Dermis blood vessel endothelial cell (primary cell): Measurements from ENCODE around the gene KRTAP17-1. TPM values are rescaled to one million over a fixed set of nuclear protein-coding genes. Genes with fewer than 3 reads are reported as not detected.
"Not testable (repeated sequence)": the region's sequence is repeated elsewhere in the genome, so short reads cannot be mapped to it uniquely, and the experiment has no call there.

ENCODE experiments used
- DNase-seq: peaks from one replicate; pipeline ENCODE4 v3.0.0; 2010
- total RNA-seq: library from RNA; depleted of rRNA; stranded (reverse); fragments of >200 nt; gene quantifications from 2 replicates; pipeline ENCODE4 v1.2.3, GENCODE V29; 2014

Gene KRTAP17-1
- total RNA-seq, 1 donor from 2014 or later = not detected

GRCh38 chr17:41301916-41302901, 13.3 kb downstream of the KRTAP17-1 start, which contains the start of gene KRTAP29-1:
KRTAP29-1 (minus strand) TSS chr17:41302851; CDS start chr17:41302851, 0 bp downstream.
- no peak for DNase-seq

GRCh38 chr17:41301204-41301790, 14.2 kb downstream of the KRTAP17-1 start:
- no peak for DNase-seq

- no peak for DNase-seq
Observed at GRCh38 chr17:41298458-41299135, 16.9 kb downstream of the KRTAP17-1 start.

- no peak for DNase-seq
Observed at GRCh38 chr17:41296846-41297245, 18.7 kb downstream of the KRTAP17-1 start.

- no peak for DNase-seq
Observed at GRCh38 chr17:41294016-41294415, 21.5 kb downstream of the KRTAP17-1 start.

- DNase-seq = no peak
Observed at GRCh38 chr17:41287050-41287449, 28.5 kb downstream of the KRTAP17-1 start.

GRCh38 chr17:41284546-41284945, 31.0 kb downstream of the KRTAP17-1 start:
- no peak for DNase-seq

GRCh38 chr17:41284043-41284442, 31.5 kb downstream of the KRTAP17-1 start:
- no peak for DNase-seq

GRCh38 chr17:41278176-41278955, 37.1 kb downstream of the KRTAP17-1 start:
- no peak for DNase-seq

GRCh38 chr17:41275648-41276190, 39.8 kb downstream of the KRTAP17-1 start, which contains the start of gene KRTAP9-7:
KRTAP9-7 (plus strand) TSS chr17:41275698; CDS start chr17:41275698, 0 bp downstream.
- not testable (repeated sequence) for DNase-seq

- DNase-seq = no peak
Observed at GRCh38 chr17:41271858-41272257, 43.7 kb downstream of the KRTAP17-1 start.

GRCh38 chr17:41271323-41271722, 44.2 kb downstream of the KRTAP17-1 start:
- DNase-seq = not testable (repeated sequence)

GRCh38 chr17:41267711-41268110, 47.8 kb downstream of the KRTAP17-1 start:
- no peak for DNase-seq

- DNase-seq = no peak
Observed at GRCh38 chr17:41265078-41265477, 50.4 kb downstream of the KRTAP17-1 start, which contains the start of gene KRTAP9-6. KRTAP9-6 (plus strand) TSS chr17:41265378; CDS start chr17:41265378, 0 bp downstream.

Other genes with a start within 250 kb of the KRTAP17-1 start
- gene KRTAP2-4, start 249.8 kb downstream of the KRTAP17-1 start, total RNA-seq = not detected in 2 replicates
- gene KRTAP4-7, start 231.6 kb downstream of the KRTAP17-1 start, total RNA-seq = not detected in 2 replicates
- not detected in 2 replicates for gene KRTAP4-8, start 217.6 kb downstream of the KRTAP17-1 start, total RNA-seq
- gene KRTAP4-16, start 213.5 kb downstream of the KRTAP17-1 start, total RNA-seq = not detected in 2 replicates
- not detected in 2 replicates for gene KRTAP4-9, start 210.3 kb downstream of the KRTAP17-1 start, total RNA-seq
- gene KRTAP4-11, start 197.3 kb downstream of the KRTAP17-1 start, total RNA-seq = not detected in 2 replicates
- gene KRTAP4-12, start 191.5 kb downstream of the KRTAP17-1 start, total RNA-seq = not detected in 2 replicates
- 0.19 TPM in 1 of 2 replicates, not detected in the other for gene KRTAP4-6, start 175.2 kb downstream of the KRTAP17-1 start, total RNA-seq
- not detected in 2 replicates for gene KRTAP4-5, start 165.9 kb downstream of the KRTAP17-1 start, total RNA-seq
- not detected in 2 replicates for gene KRTAP4-4, start 155.0 kb downstream of the KRTAP17-1 start, total RNA-seq
- not detected in 2 replicates for gene KRTAP4-3, start 147.5 kb downstream of the KRTAP17-1 start, total RNA-seq
- not detected in 2 replicates for gene KRTAP4-2, start 137.5 kb downstream of the KRTAP17-1 start, total RNA-seq
- gene KRTAP4-1, start 130.8 kb downstream of the KRTAP17-1 start, total RNA-seq = not detected in 2 replicates
- not detected in 2 replicates for gene KRTAP9-1, start 125.8 kb downstream of the KRTAP17-1 start, total RNA-seq
- gene KRTAP9-2, start 89.1 kb downstream of the KRTAP17-1 start, total RNA-seq = not detected in 2 replicates
- not detected in 2 replicates for gene KRTAP9-3, start 83.3 kb downstream of the KRTAP17-1 start, total RNA-seq
- gene KRTAP9-8, start 77.7 kb downstream of the KRTAP17-1 start, total RNA-seq = not detected in 2 replicates
- not detected in 2 replicates for gene KRTAP9-4, start 66.0 kb downstream of the KRTAP17-1 start, total RNA-seq
- gene KRTAP9-9, start 60.3 kb downstream of the KRTAP17-1 start, total RNA-seq = not detected in 2 replicates
- gene KRTAP9-6, start 50.3 kb downstream of the KRTAP17-1 start, total RNA-seq = not detected in 2 replicates
- gene KRTAP9-7, start 40.0 kb downstream of the KRTAP17-1 start, total RNA-seq = not detected in 2 replicates
- gene KRTAP29-1, start 12.9 kb downstream of the KRTAP17-1 start, total RNA-seq = not detected in 2 replicates
- 0.05 TPM in 1 of 2 replicates, not detected in the other for gene KRTAP16-1, start 6.4 kb downstream of the KRTAP17-1 start, total RNA-seq
- gene KRT33A, start 35.1 kb upstream of the KRTAP17-1 start, total RNA-seq = not detected in 2 replicates
- gene KRT33B, start 54.1 kb upstream of the KRTAP17-1 start, total RNA-seq = not detected in 2 replicates
- 0.51 TPM in 1 of 2 replicates, not detected in the other for gene KRT34, start 66.6 kb upstream of the KRTAP17-1 start, total RNA-seq
- not detected in 2 replicates for gene KRT31, start 81.9 kb upstream of the KRTAP17-1 start, total RNA-seq
- gene KRT37, start 108.9 kb upstream of the KRTAP17-1 start, total RNA-seq = not detected in 2 replicates
- gene KRT38, start 125.3 kb upstream of the KRTAP17-1 start, total RNA-seq = not detected in 2 replicates
- not detected in 2 replicates for gene KRT32, start 151.7 kb upstream of the KRTAP17-1 start, total RNA-seq
- gene KRT35, start 165.4 kb upstream of the KRTAP17-1 start, total RNA-seq = not detected in 2 replicates
- gene KRT36, start 174.2 kb upstream of the KRTAP17-1 start, total RNA-seq = 0.14 and 0.17 TPM in 2 replicates
- not detected in 2 replicates for gene KRT13, start 189.9 kb upstream of the KRTAP17-1 start, total RNA-seq
- gene KRT15, start 203.2 kb upstream of the KRTAP17-1 start, total RNA-seq = 0.51 TPM in 2 replicates
- gene KRT19, start 212.6 kb upstream of the KRTAP17-1 start, total RNA-seq = 10.7 and 10.9 TPM in 2 replicates